ENCODE measurements around the gene GPC3.

Gene GPC3

GRCh38 chrX:134013092-134013497 is 27.7 kb upstream of the GPC3 start:
- no peak overlapping the region for H3K27ac ChIP-seq (ENCODE audit: low read depth, low read length)
- no peak for TF ChIP-seq EZH2phosphoT487 (IDR thresholded peaks at IDR 0.05; ENCODE audit: borderline replicate concordance, low read length)
- TF ChIP-seq, protein P1, sequence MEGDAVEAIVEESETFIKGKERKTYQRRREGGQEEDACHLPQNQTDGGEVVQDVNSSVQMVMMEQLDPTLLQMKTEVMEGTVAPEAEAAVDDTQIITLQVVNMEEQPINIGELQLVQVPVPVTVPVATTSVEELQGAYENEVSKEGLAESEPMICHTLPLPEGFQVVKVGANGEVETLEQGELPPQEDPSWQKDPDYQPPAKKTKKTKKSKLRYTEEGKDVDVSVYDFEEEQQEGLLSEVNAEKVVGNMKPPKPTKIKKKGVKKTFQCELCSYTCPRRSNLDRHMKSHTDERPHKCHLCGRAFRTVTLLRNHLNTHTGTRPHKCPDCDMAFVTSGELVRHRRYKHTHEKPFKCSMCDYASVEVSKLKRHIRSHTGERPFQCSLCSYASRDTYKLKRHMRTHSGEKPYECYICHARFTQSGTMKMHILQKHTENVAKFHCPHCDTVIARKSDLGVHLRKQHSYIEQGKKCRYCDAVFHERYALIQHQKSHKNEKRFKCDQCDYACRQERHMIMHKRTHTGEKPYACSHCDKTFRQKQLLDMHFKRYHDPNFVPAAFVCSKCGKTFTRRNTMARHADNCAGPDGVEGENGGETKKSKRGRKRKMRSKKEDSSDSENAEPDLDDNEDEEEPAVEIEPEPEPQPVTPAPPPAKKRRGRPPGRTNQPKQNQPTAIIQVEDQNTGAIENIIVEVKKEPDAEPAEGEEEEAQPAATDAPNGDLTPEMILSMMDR (IDR thresholded peaks at IDR 0.05; ENCODE audit: low read depth, low read length, poor library complexity, severe bottlenecking), result no peak
- no peaks in the 10 kb centered on the region for H3K4me1 ChIP-seq (ENCODE audit: control insufficient read depth, low read length)
- H3K27me3 ChIP-seq (ENCODE audit: control insufficient read depth, low read length), result no peaks in the 10 kb centered on the region
- H3K4me2 ChIP-seq (ENCODE audit: low read length), result no peak overlapping the region
- no peaks in the 10 kb centered on the region for H4K20me1 ChIP-seq (ENCODE audit: control insufficient read depth, insufficient read depth, low read depth, low read length)
- H3K36me3 ChIP-seq (ENCODE audit: control insufficient read depth, low read length), result no peaks in the 10 kb centered on the region
- H3K9me2 ChIP-seq (replicated peaks; ENCODE audit: control insufficient read depth, low read length), result no peaks in the 10 kb centered on the region
- no peak overlapping the region for H3K4me3 ChIP-seq (ENCODE audit: low read length)
- H3K9me3 ChIP-seq (ENCODE audit: control insufficient read depth, insufficient read depth, low read length), result no peaks in the 10 kb centered on the region
- H3F3A ChIP-seq (ENCODE audit: control insufficient read depth, insufficient read depth), result no peaks in the 10 kb centered on the region
- H3K79me2 ChIP-seq (ENCODE audit: control insufficient read depth, low read length), result no peaks in the 10 kb centered on the region

DNA sequence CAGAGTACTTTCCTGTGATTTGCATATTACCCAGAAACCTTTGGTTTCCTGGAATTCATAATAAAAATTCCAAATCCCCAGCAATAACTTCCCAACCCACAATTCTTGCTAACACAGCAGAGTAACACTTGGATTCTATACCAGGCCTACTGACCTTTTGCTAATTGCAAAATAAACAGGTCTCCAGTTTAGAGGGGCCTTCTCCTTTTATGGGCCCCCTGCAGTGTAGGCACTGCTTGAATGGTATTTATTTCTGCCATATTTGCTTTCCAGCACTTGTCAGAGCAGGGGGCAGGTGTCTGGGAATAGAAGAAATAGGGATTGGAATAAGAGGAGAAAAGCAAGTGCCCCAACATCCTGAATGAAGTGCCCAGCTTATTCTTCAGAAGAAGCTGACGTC is 25.3 kb upstream of the GPC3 start:
- Histone ChIP-seq H3K36me3 (ENCODE audit: control insufficient read depth, low read length) (no peaks in the 10 kb centered on the region), H3K4me1 (ENCODE audit: control insufficient read depth, low read length) (no peaks in the 10 kb centered on the region), H3F3A (ENCODE audit: control insufficient read depth, insufficient read depth) (no peaks in the 10 kb centered on the region), H3K27me3 (ENCODE audit: control insufficient read depth, low read length) (no peaks in the 10 kb centered on the region), H3K9me2 (replicated peaks; ENCODE audit: control insufficient read depth, low read length) (no peaks in the 10 kb centered on the region), H3K4me2 (ENCODE audit: low read length) (no peak overlapping the region), H3K79me2 (ENCODE audit: control insufficient read depth, low read length) (no peaks in the 10 kb centered on the region), H3K27ac (ENCODE audit: low read depth, low read length) (no peak overlapping the region), H4K20me1 (ENCODE audit: control insufficient read depth, insufficient read depth, low read depth, low read length) (no peaks in the 10 kb centered on the region), H3K4me3 (ENCODE audit: low read length) (no peak overlapping the region), H3K9me3 (ENCODE audit: control insufficient read depth, insufficient read depth, low read length) (no peaks in the 10 kb centered on the region)
- TF ChIP-seq EZH2phosphoT487 (IDR thresholded peaks at IDR 0.05; ENCODE audit: borderline replicate concordance, low read length), result no peak
- TF ChIP-seq, protein P1 (IDR thresholded peaks at IDR 0.05; ENCODE audit: low read depth, low read length, poor library complexity, severe bottlenecking), result no peak

- no peaks in the 10 kb centered on the region for H3F3A ChIP-seq (ENCODE audit: control insufficient read depth, insufficient read depth)
- no peak overlapping the region for H3K4me2 ChIP-seq (ENCODE audit: low read length)
- H3K79me2 ChIP-seq (ENCODE audit: control insufficient read depth, low read length), result no peaks in the 10 kb centered on the region
- no peaks in the 10 kb centered on the region for H4K20me1 ChIP-seq (ENCODE audit: control insufficient read depth, insufficient read depth, low read depth, low read length)
- H3K27me3 ChIP-seq (ENCODE audit: control insufficient read depth, low read length), result no peaks in the 10 kb centered on the region
- no peak overlapping the region for H3K4me3 ChIP-seq (ENCODE audit: low read length)
- H3K27ac ChIP-seq (ENCODE audit: low read depth, low read length), result no peak overlapping the region
- no peaks in the 10 kb centered on the region for H3K9me2 ChIP-seq (replicated peaks; ENCODE audit: control insufficient read depth, low read length)
- H3K36me3 ChIP-seq (ENCODE audit: control insufficient read depth, low read length), result no peaks in the 10 kb centered on the region
- TF ChIP-seq, protein P1 (IDR thresholded peaks at IDR 0.05; ENCODE audit: low read depth, low read length, poor library complexity, severe bottlenecking), result no peak
- no peak for TF ChIP-seq EZH2phosphoT487 (IDR thresholded peaks at IDR 0.05; ENCODE audit: borderline replicate concordance, low read length)
- no peaks in the 10 kb centered on the region for H3K9me3 ChIP-seq (ENCODE audit: control insufficient read depth, insufficient read depth, low read length)
- no peaks in the 10 kb centered on the region for H3K4me1 ChIP-seq (ENCODE audit: control insufficient read depth, low read length)
Observed at GRCh38 chrX:134007716-134008115, 22.3 kb upstream of the GPC3 start.

Measured in DOHH2 (cell line).